ENCODE results near the gene PPP1CC.
"Not testable (repeated sequence)": the region's sequence is repeated elsewhere in the genome, so short reads cannot be mapped to it uniquely, and the experiment has no call there.

Gene PPP1CC

DNA sequence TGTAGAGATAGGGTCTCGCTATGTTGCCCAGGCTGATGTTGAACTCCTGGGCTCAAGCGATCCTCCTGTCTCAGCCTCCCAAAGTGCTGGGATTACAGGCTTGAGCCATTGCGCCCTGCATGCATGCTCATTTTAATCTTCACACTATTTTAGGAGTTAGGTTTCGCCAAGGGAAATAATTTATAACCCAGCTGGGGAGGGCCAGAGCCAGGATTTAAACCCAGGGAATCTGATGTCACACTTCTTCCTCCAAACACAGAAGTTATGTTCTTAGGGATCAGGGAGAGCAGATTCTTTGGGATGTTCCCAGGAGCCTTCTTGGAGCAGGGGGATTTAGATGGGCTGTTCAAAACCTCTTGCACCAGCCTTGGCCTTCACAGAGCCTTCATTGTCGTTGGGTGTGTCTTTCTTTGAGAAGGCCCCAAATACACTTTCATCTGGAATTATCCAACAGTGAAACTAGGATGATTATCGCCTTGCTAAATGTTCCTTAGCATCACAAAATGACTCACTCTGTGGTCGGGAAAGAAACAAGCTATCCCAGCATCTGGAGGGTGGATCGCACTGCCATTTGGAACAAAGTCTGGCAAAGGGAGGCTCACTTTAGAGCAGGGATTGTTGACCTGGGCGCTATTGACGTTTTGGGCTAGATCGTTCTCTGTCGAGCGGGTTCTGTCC, 8.2 kb upstream of the PPP1CC start:
- DNase-seq = no peak

DNA sequence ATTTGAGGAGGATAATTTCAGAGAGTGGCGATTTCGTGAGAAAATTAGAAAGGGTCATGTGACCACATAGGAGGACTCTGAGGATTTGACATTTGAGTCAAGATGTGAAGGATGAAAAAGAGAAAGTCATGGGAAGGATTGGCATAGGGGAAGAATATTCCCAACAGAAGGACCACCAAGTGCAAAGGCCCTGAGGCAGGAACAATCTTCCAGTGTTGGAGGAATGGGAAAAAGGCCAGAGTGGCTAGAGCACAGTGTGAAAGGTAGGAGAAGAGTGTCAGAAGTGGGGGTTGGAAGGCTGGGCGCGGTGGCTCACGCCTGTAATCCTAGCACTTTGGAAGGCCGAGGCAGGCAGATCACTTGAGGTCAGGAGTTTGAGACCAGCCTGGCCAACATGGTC, 3.9 kb upstream of the PPP1CC start:
- DNase-seq = no peak

DNA sequence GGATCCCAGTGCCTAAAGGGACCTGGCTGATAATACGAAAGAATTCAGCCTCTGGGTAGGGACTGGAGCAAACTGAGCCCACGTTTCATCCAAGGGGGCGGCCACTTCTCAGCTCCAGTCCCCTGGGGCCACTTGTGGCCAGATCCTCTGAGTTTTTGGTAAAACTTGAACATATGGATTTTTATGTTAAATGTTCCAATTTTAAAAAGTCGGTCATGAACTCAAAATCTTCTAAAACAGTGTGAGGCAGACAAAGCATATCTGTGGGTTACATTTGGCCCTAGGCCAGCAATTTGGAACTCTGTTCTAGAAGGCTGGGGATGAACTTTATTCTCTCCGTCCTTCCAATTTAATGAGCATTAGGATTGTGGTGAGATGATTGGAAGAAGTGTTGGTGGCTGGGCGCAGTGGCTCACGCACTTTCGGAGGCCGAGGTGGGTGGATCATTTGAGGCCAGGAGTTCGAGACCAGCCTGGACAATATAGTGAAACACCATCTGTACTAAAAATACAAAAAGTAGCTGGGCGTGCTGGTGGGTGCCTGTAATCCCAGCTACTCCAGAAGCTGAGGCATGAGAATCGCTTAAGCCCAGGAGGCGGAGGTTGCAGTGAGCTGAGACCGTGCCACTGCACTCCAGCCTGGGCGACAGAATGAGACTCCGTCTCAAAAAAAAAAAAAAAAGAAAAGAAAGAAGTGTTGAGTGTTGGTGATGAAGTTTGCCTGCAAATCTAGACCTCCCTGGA, 3.0 kb upstream of the PPP1CC start:
- no peak for DNase-seq

DNA sequence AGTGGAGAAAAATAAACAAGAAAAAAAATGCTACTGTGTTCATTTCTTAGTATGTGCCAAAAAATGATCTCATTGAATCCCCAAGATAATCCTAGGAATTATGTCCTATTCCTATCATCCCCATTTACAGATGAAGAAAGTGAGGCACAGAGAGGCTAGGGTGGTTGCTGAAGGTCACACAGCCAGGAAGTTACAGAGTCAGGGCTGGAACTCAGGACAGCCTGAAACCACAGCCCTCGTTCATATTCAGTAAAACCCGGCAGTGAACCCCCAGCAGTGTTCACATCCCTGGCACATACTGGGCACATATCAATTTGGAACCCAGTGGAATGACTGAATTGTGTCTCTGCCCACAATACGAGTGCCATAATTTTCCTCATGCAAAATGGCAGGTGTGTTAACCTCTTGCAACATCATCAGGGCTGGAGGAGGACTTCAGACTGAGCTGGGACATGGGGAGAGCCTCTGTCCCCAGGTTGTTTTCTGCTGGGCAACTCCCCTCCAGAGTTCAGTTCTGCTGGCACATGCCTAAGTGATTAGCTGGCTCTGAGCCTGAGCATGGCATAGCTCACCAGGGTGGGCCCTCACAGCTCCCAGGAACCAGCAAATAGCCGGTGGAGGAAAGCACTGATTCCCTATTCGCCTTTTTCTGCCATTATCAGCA, 2.0 kb upstream of the PPP1CC start:
- DNase-seq = no peak

DNA sequence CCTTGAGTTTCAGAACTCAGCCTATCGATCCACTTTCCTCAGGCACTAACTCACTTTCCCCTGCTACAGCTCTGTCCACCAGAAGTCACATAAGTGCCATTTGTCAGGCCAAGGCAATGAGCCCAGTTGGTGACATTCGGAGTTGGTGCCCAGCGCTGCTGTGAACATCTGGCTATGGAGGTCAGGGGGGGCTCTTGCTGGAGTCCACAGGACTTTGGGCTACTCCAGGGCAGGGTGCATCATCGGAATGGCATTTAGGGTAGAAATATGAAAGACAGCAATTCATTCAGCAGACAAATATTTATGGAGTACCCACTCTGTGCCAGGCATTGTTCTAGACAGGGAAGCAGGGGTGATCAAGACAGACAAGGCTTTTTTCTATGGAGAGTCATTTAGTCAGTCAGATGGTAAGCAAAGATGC, 1.5 kb upstream of the PPP1CC start:
- no peak for DNase-seq

DNA sequence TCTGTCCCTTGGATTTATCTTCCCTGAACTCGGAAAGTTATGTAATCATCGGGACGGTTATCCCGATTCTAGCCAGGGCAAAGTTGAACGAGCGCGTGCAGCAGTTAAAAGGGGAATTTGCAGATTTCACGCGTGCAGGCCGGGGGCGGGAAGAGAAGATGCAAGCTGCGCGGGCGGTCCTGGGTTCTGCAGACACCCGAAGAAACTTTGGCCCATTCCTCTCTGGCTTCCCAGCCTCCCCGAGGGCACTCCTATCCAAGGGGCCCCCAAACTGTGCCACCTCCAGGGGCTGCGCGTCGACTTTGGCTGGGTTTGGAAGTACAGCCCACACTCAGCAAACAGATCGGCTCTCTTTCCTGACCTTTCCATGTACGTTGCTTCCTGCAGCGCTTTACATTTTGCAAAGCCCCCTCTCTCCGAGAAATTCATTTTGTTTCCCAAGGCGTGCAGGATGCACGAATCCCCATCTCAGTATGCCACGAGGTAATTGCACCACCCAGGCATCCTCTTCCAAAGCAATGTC, 941 bp upstream of the PPP1CC start:
- no peak for DNase-seq

DNA sequence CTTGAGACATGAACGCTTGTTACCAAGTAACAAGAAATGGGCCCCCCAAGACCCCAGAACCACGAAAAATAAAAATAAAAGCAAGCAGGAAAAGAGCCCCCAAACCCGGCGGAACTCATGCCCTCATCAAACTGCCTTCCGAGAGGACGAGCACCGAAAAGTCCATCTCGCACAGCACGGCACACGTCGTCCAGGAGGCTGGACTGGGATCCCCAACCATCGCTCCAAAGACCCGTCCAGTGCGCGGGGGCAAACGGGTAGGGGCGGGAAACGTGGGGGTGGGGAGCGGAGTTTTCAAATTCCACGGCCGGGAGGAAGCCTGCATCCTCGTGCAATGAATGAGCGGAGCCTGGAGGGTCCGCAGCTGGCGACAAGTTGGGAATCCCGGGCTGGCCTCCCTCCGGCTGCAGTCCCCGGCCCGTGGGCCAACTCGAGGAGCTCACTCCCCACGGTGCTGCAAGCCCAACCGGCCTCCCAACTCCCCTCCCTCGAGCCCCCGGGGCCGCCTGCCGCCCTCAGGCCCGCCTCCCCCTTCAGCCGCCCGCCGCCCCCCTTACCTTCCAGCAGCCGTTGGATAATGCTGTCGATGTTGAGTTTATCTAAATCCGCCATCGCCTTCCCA, 484 bp downstream of the PPP1CC start:
- DNase-seq = no peak

DNA sequence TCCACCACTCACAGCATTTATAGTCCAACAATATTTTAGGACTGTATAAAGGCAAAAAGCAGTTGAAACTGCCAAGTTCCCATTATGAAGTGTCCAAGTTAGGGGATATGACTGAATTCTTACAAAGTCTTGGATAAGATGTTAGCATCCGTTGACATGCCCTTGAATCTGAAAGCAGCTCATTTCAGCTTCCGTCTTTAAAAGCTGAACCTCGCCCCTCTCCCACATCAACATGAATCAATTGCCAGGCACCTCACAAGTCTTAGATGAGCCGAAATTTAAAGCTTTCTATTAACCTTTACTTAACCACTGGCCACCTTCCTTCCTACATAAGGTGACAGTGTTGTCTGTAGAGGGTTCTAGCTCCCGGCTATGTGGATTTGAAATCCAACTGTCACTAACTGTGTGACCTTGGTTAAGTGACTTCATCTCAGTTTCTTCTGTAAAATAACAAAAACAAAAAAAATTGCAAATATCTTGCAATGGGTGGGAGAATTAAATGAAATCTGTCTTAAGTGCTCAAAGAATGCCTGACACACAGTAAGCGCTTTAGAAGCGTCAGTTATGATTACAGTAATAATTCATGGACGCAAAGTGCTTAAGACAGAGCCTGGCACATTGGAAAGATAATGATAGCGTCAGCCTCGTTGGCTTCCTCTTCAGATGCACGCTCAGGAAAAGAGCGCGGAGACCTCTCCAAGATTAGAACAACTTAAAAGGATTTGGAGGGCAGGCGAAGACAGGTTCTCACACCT, 1.2 kb downstream of the PPP1CC start:
- DNase-seq = no peak

DNA sequence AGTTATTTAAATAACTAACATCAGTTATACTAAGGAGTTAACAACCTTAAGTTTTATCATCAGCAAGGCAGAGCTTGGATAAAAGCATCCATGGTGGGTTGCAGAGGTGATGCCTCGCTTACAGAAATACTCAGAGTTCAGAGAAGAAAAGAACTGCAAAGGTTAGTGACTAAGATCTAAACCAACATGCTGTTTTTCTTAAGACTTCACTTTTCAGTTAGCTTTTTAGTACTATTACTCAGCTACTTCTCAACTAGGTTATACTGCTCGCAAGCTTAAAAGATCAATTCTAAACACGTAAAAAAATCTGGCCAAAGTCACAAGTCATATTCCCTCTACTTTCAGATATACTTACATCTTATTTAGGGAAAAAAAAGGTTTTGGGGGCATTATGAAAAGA, 2.8 kb downstream of the PPP1CC start:
- DNase-seq = no peak

DNA sequence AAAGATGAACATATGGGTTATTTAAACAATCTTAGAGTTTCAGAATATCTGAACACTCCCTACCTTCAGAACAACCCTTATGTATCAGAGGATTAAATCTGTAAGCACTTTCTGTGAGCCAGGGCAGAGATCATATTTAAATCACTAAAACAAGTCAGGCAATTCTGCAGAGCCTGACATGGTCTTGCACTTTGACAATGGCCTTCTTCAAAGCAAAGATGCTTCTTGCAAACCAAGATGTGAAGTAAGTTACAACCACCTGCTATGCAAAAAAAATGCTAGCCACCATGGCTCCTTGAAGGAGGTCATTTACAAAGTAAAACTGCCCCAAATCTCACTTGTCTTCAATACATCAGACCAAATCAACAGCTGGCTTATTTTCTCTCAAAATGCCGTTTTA, 3.2 kb downstream of the PPP1CC start:
- DNase-seq = no peak

DNA sequence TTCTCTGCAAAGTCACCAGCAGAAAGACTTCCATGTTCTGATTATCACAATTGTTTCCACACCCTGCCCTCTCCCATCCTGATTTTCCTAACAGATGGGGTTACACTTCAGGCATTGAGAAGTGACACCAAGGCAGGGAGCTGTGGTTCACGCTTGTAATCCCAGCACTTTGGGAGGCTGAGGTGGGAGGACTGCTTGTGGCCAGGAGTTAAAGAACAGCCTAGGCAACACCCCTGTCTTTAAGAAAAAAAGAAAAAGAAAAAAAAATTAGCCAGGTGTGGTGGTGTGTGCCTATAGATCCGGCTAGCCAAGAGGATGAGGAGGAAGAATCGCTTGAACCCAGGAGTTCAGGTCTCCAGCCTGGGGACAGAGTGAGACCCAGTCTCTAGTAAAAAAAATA, 5.2 kb downstream of the PPP1CC start:
- no peak for DNase-seq

DNA sequence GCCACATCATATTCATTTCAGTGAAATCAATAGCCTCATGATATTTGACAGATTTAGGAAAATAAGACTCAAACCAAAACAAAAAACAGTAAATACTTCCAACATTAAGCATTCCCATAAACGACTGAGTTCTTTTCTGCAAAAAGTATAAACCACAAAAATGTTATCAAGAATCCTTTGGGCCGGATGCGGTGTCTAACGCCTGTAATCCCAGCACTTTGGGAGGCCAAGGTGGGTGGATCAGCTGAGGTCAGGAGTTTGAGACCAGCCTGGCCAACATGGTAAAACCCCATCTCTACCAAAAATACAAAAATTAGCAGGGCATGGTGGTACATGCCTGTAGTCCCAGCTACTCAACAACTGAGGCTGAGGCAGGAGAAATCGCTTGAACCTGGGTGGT, 5.7 kb downstream of the PPP1CC start:
- DNase-seq = not testable (repeated sequence)

DNA sequence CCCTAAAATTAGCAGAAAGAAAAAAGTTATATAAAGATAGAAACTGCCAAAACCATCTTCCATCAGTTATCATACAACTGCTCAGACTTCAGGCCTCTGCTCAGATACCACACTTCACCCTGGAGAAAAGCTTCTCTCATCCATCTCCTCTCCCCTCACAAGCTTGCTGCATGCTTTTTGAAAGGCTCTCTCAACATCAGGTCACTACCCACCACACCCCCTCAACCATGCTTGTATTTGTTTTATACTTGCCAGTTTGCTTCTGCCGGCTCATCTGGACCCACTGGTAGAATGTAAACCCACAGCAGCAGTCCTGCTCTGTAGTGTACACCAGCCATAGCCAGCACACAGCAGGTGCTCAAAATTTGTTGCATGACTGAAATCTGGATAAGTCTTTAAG, 8.8 kb downstream of the PPP1CC start:
- DNase-seq = no peak

DNA sequence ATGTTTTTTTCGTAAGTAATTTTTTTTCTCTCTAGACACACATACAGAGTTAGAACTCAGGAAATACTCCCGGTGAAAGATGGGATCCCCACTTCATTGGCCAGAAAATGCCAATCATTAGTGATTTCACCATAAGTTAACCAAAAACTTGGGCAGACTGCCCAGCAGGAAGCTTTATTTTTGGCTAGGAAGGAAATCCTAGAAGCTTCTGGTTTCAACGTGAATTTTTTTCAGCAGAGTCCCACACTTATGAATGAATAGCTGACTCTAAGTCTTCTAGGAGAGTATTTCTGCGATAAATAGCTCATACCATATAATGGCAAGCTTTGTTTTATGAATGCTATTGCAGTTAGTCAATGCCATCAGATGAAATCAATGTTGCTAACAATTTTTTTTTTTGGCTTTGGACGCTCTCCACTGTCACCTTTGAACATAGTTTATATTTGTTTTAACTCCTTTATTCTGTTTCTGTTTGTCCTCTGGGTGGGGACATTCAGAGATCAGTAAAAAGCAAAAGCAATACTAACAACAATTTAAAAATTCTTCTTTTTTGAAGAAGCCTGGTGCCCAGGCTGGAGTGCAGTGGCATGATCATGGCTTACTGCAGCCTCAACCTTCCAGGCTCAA, 9.5 kb downstream of the PPP1CC start:
- no peak for DNase-seq

DNA sequence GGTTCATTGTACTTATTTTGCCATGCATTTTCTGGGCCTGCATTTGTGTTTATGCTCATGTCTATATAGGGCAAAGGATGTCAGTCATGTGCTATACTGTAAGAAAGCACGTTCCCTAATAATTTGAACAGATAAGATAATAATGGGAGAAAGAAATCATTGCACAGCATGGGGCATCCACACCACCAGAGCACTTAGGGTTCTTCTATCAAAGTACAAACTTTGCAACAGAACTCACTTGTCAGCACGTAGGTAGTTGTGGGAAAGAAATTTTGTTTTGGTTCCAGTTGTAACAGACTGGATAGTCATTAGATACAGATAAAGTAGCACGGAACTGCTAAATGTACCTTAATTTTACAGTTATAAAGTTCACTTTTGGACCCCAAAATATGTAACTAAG, 10.1 kb downstream of the PPP1CC start:
- no peak for DNase-seq

DNA sequence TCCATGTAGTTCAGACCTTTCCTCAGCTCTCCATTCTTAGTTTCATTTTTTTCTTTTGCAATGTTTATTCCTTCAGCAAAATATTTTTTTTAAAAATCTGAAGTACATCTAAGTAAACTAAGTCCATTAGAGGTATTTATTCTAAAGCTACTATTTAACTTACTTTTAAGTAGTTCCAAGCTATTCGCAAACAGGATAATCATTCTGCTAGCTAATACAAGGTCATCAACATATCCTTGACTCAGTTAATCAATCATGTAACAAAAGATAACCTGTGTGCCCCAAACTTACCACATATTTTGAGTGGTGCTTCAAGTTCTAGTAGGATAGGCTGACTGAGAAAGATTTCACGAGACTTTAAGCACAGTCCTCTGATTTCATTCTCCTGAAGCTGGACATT, 11.2 kb downstream of the PPP1CC start:
- DNase-seq = no peak

DNA sequence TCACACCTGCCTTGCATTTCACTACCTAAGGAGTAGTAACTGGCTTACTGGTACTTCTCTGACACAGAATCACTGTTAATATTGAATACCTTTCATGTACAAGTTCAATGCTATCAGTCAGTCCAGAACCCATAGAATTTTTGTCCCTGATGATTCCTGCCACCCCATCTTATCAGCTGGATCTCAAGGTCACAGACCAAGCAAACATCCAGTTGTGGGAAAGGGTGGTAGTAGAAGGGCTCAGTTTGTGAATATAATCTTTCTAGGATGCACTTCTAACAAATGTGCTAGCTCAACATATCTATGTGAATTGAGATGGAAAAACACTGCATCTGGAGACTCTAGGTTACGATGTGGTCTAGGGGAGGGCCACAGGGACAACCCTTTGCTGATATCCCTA, 14.1 kb downstream of the PPP1CC start:
- DNase-seq = no peak

DNA sequence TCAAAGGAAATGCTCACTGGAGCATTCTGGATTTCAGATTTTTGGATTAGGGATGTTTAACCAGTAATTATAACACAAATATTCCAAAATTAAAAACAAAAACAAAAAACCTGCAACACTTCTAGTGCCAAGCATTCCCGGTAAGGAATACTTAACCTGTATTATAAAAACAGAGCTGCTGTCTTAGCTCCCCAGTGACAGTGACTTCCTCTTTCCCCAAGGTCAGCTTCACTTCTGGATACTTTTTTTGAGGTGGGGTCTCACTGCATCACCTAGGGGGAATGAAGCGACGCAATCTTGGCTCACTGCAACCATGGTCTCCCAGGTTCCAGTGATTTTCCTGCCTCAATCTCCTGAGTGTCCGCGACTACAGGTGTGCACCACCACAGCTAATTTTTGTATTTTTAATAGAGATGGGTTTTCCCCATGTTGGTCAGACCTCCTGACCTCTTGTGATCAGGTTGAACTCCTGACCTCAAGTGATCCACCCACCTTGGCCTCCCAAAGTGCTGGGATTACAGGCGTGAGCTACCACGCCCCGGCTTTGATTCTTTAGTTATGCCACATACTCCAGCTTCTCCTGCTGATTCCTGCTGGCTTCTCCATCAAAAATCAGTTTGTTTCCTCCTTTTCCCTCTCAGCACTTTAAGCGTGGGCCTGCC, 15.9 kb downstream of the PPP1CC start:
- DNase-seq = no peak

DNA sequence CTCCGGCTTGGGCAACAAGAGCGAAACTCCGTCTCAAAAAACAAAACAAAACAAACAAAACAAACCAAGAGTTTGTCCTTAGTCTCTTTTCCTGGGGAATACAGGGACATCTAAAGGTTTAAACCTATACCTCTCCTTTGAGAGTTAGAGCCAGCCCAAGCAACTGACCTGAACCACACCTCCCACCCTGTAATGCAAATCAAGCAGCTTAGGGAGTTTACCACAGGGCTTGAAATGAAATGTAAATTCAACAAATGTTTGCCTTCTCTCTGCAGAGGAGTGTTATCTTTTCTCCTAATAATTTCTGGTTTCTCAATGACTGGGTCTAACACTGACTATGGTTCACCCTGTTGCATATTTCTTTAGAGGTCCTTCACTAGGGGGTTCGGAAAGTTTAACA, 16.7 kb downstream of the PPP1CC start:
- no peak for DNase-seq

DNA sequence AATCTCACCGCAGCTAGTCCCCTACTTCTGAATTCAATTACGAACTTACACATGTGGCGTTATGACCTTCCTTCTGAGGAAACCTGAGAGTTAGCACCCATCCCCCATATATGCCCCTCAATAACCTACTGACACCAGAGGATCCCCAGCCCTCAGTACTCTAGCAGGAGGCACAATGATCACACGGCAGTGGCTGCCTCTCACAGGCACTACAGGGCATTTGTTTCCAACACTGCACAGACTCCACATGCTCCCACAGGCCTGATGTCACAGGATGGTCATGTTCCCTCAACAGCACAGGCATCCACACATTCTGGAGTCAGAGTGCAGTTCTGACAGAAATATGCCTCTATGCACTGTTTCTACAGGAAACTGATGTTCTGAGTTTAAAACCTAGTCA, 17.4 kb downstream of the PPP1CC start:
- DNase-seq = no peak

DNA sequence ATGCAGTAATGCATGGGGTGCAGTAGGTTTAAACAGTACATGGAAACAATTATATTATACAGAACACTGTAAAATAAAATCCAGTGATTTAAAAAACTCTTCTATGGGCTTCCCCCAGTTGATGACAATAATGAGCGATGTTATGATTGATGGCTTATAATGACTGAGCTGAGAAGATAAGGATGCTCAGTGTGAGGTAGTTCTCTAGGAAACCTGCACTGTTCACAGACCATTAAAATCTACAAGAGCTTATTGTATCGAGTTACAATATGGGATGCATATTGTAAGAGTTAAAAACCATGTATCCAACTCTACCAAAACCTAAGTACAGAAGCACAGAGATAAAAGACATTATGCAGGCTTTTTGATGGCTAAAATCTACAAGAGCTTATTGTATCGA, 19.8 kb downstream of the PPP1CC start:
- not testable (repeated sequence) for DNase-seq

DNA sequence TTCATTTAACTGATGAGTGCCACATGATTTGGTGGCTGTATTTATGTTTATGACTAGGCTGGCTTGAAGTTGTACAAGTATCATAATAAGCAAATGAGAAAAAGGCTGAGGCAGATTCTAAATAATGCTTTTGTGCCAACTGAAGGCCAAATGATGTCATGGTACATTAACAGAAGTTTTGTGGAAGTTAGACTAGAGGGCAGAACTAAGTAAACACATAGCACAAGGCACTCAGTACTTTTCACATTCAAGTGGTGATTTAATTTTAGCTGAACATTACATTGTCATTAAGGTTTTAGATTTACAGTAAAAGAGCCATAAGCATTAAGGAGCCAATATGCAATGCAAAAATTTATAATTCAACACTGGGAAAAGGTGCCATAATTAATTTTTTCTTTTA, 21.1 kb downstream of the PPP1CC start:
- no peak for DNase-seq
